HG03342 (cell line): Measurements from ENCODE around the gene ACTL10.
"Not testable (repeated sequence)": the region's sequence is repeated elsewhere in the genome, so short reads cannot be mapped to it uniquely, and the experiment has no call there.

Experiments
- ATAC-seq: cut with Tn5 transposase; IDR thresholded peaks from one replicate; pipeline ENCODE4 v1.9.1; 2021; ENCODE audit warnings: mild to moderate bottlenecking, moderate library complexity; ENCODE audit not compliant: unreplicated experiment

ACTL10 gene

GRCh38 chr20:33666293-33667244 is at the start of gene ACTL10:
TSS of gene ACTL10 (plus strand) at chr20:33666943. CDS start at chr20:33667498, 555 bp downstream.
- ATAC-seq, result peak; percentile 62

- no peak for ATAC-seq
Observed at GRCh38 chr20:33621717-33622400, 44.9 kb upstream of the ACTL10 start.

DNA sequence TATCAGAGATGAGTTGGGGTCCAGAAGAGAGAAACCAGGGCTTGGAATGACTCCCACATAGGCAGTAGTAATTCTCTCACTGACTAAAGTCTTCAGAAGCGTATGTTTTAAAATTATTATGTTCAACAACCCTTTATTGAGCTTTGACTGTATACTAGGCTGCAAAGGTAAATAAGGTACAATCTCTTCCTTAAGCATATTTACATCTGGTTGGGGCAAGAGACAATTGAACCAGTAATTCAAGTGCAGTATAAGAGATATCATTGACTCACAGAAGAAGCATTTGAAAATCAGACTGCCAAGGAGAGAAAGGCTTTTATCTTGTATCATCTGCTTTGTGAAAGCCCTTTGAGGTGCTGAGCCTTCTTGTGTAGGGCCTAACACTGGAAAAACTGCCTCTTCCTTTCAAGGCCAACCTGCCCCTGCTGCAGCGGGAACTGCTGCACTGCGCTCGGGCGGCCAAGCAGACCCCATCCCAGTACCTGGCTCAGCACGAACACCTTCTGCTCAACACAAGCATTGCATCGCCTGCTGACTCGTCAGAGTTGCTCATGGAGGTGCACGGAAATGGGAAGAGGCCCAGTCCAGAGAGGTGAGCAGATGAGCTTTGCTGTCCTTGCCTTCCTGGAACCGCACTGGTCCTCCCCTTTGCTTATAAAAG is 43.9 kb upstream of the ACTL10 start:
- ATAC-seq, result no peak

DNA sequence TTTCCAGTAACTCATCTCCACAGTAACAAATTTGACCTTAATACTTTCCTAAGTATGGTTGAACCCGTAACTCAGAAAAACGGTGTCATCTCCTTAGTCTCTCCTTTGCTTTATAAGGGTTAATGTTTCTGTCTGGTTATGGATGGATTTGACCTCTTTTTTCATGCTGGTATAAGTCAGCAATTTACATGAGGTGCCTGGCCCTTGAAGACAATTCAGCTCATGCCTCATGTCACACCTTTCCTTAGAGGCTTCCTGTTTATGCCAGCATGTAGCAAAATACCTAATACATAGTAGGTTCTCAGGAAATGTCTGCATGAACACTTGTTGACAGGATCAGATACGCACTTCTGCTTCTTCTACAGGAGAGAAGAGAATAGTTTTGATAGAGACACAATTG is 42.3 kb upstream of the ACTL10 start:
- ATAC-seq, result no peak

GRCh38 chr20:33626190-33626589 is 40.6 kb upstream of the ACTL10 start:
- no peak for ATAC-seq

- ATAC-seq, result no peak
Observed at GRCh38 chr20:33627577-33628216, 39.0 kb upstream of the ACTL10 start.

- ATAC-seq, result no peak
Observed at GRCh38 chr20:33629533-33629932, 37.2 kb upstream of the ACTL10 start.

DNA sequence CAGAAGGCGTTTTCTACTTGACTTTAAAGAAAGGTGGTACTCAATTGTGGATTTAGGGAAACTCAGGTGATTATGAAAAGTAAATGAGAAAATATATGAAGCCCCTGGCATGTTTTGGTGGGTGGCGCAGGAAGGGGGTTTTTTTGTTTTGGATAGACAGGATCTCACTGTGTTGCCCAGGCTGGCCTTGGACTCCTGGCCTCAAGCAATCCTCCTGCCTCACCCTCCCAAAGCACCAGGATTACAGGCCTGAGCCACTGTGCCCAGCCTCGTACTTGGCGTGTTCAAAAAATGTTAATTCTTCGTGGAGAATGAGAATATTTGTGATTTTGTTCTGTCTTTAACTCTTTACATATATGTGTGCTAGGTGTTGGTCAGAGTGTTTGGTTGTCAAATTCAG is 36.8 kb upstream of the ACTL10 start:
- no peak for ATAC-seq

DNA sequence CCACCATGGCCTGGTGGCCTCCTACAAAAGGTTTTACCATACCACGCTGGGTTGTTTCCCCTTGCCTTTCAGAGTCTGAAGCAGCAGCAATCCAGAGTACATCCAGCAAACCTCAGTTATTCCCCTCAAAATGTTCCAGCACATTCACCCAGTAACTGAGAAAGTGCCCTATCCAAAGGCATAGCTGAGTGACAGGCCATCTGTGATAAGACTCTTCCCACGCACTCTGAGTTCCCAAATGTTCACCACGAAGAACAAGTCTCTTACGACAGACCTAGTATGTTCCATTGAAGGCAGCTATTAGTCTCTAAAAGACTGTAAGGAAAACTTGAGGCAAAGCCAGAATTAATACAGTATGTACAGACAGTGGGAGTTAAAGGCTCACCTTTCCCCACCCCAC is 36.2 kb upstream of the ACTL10 start:
- no peak for ATAC-seq

DNA sequence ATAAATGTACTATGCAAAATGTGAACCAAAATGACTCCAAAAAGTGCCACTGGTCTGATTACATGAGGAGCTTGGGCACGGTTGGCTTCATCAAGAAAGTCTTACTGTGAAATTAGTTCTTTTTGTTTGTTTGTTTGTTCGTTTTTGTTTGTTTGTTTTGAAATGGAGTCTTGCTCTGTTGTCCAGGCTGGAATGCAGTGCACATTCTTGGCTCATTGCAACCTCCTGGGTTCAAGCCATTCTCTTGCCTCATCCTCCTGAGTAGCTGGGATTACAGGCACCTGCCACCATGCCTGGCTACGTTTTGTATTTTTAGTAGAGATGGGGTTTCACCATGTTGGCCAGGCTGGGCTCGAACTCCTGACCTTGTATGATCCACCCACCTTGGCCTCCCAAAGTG is 34.8 kb upstream of the ACTL10 start:
- ATAC-seq, result not testable (repeated sequence)

DNA sequence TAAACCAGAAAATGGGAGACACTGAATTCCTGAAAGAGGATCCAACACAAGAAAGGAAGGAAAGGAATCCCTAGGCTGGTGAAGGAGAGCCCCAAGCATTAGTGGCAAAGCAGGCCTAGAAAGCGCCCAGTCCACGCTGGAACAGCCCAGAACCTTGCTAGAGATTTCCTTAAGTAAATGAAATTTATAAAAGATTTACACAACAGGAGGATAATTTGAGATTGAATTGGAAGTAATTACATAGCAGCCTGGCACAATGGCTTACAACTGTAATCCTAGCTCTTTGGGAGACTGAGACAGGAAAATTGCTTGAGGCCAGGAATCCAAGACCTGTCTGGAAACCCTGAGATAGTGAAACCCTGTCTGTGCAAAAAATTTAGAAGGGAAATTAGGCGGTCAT is 31.4 kb upstream of the ACTL10 start:
- no peak for ATAC-seq

- ATAC-seq, result no peak
Observed at GRCh38 chr20:33636776-33637175, 30.0 kb upstream of the ACTL10 start.

DNA sequence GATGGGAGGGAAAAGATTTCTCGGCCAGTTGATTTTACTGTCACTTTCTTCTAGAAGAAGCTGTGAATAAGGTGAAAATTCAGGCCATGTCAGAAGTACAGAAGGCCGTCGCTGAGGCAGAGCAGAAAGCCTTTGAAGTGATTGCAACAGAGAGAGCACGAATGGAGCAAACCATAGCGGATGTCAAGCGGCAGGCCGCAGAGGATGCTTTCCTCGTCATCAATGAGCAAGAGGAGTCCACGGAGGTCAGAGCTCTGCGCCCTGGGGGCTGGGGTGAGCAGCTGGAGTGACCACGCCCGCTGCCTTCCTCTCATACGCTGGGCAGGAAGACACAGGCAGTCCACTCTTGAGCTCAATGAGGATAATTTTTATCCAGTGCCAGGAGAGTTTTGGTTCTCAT is 26.5 kb upstream of the ACTL10 start:
- no peak for ATAC-seq

- no peak for ATAC-seq
Observed at GRCh38 chr20:33644313-33645071, 22.3 kb upstream of the ACTL10 start.

GRCh38 chr20:33645072-33645358 is 21.7 kb upstream of the ACTL10 start:
- ATAC-seq, result no peak

DNA sequence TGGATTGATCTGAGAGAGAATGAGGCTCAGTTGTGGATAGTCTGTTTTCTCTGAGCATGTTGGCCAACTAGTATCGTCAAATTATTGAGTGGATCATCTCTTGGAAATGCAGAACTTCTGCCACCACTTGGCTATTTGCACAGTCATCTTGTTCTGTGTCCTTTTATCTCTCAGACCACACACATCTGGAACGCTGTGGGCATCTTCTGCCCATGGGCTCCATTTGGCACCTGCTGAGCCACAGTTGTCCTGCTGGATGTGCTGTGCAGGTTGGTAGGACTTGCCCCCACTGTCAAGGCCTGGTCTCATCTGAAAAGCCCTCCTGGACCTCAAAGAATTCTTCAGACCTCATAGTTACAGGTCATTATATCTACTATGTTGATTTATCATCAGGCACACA is 21.3 kb upstream of the ACTL10 start:
- no peak for ATAC-seq

- ATAC-seq, result no peak
Observed at GRCh38 chr20:33646191-33646590, 20.6 kb upstream of the ACTL10 start.

GRCh38 chr20:33646959-33647602 is 19.7 kb upstream of the ACTL10 start:
- not testable (repeated sequence) for ATAC-seq

DNA sequence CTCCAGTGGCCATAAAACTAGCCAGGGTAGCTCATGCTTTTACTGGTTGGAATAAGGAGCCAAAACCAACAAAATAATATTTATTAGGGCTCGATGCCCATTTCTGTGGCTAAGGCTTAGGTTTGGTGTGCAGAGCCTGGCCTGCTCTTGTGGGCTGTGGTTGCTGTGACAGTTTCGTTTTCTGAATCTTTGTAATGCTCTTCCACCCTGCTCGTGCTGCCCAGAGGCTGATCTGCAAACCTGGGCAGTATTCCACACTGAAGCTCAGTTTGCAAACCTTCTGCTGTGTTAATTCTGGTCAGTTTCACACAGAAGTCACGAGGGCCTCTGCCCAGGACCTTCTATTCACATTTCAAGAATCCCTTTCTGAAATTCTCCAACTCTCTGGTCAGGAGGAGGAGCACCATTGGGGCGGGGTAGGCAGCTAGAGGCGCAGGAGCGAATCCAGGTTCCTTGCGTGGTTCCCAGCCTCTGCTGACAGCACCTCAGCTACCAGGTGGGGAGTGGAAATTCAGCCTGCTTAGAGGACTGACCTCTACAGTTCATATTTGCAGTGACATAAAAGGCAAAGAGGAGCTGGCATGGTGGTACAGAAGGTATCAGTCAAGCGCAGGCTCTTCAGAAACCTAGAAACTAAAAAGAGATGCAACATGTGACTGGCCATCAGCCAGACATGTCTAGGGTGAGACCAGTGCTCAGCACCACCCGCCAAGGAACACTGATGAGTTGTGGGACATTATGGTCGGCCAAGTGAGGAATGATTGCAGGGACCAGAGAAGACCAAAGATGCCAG is 18.9 kb upstream of the ACTL10 start:
- ATAC-seq, result no peak
